Caco-2 (cell line): ENCODE measurements around the gene ETHE1. TPM values are rescaled to one million over a fixed set of nuclear protein-coding genes. Genes with fewer than 3 reads are reported as not detected.

Source experiments
- BruUV-seq: library from RNA; stranded (reverse); fragments of 400-500 nt; replicated peaks from 2 replicates; lab custom pipeline; 2021; lab: Mats Ljungman, UMichigan
- CTCF ChIA-PET: fragments of 300-600 bp; sonication (Branson Sonifier 250); formaldehyde crosslinking; loops from one replicate; lab custom pipeline; 2022; ENCODE audit warnings: antibody characterized with exemption; lab: Charles Lee
- POLR2A ChIA-PET: fragments of 300-600 bp; sonication (Branson Sonifier 250); formaldehyde crosslinking; loops from one replicate; lab custom pipeline; 2022; ENCODE audit warnings: antibody characterized with exemption; lab: Charles Lee
- DNase-seq, 2 experiments: peaks; one replicate each; pipeline versions ENCODE4 v3.0.0 to v3.0.0-alpha.2; 2020 to 2022
- H3K27me3 ChIP-seq: replicated peaks from 2 replicates; pipeline ENCODE4 v1.6.0; 2011; ENCODE audit warnings: low read length; ENCODE audit not compliant: control insufficient read depth, insufficient read depth
- H3K36me3 ChIP-seq: 2 replicates; pipeline ENCODE4 v1.5.1; 2011; ENCODE audit warnings: low read length; ENCODE audit not compliant: control insufficient read depth, insufficient read depth
- H3K4me1 ChIP-seq: fragments of 250-450 bp; sonication (Bioruptor Pico); 2 replicates; pipeline ENCODE4 v1.5.1; 2020; ENCODE audit warnings: mild to moderate bottlenecking
- H3K4me3 ChIP-seq: 2 replicates; pipeline ENCODE4 v1.5.1; 2011; ENCODE audit warnings: low read depth, mild to moderate bottlenecking, control low read depth, low read length
- H3K9me3 ChIP-seq: fragments of 250-450 bp; sonication (Bioruptor Pico); 2 replicates; pipeline ENCODE4 v1.5.1; 2020; ENCODE audit warnings: mild to moderate bottlenecking, moderate library complexity
- H3K27ac Mint-ChIP-seq: one replicate; pipeline ENCODE4 v1.8.0; 2022; ENCODE audit warnings: mixed read lengths; ENCODE audit not compliant: unreplicated experiment
- H3K27me3 Mint-ChIP-seq: one replicate; pipeline ENCODE4 v1.8.0; 2022; ENCODE audit warnings: mixed read lengths; ENCODE audit not compliant: insufficient read depth, unreplicated experiment
- H3K36me3 Mint-ChIP-seq: one replicate; pipeline ENCODE4 v1.8.0; 2022; ENCODE audit warnings: mild to moderate bottlenecking, mixed read lengths; ENCODE audit not compliant: insufficient read depth, unreplicated experiment
- H3K4me1 Mint-ChIP-seq: one replicate; pipeline ENCODE4 v1.8.0; 2022; ENCODE audit warnings: low read depth, mixed read lengths; ENCODE audit not compliant: unreplicated experiment
- H3K4me3 Mint-ChIP-seq: one replicate; pipeline ENCODE4 v1.8.0; 2022; ENCODE audit warnings: mild to moderate bottlenecking, moderate library complexity, mixed read lengths; ENCODE audit not compliant: unreplicated experiment
- H3K9me3 Mint-ChIP-seq: one replicate; pipeline ENCODE4 v1.8.0; 2022; ENCODE audit warnings: mixed read lengths; ENCODE audit not compliant: unreplicated experiment
- intact Hi-C: fragments of 100-400 bp; cut with micrococcal nuclease; formaldehyde crosslinking; loops from one replicate; pipeline ENCODE4 v1.10.0; 2022; ENCODE audit not compliant: unreplicated experiment
- total RNA-seq: library from RNA; stranded (reverse); gene quantifications from 2 replicates; pipeline ENCODE4 v1.2.3, GENCODE V29; 2022
- TF ChIP-seq, protein P1 (sequence below), 2 experiments: fragments of 200-600 bp in 1 of 2; IDR thresholded peaks; 1 replicate in 1 of 2; 2 replicates in 1 of 2; pipeline versions ENCODE4 v1.5.1 to v1.8.0; 2011 to 2022; ENCODE audit warnings: antibody characterized with exemption in 1 of 2, control low read depth in 1 of 2, inconsistent platforms in 1 of 2, low read depth in 1 of 2, low read length in 1 of 2, mild to moderate bottlenecking in 1 of 2, moderate library complexity in 1 of 2; ENCODE audit not compliant: insufficient read depth in 1 of 2, severe bottlenecking in 1 of 2, unreplicated experiment in 1 of 2

Gene ETHE1
- total RNA-seq, 1 experiment from 2014 or later = 39.6 TPM

DNA sequence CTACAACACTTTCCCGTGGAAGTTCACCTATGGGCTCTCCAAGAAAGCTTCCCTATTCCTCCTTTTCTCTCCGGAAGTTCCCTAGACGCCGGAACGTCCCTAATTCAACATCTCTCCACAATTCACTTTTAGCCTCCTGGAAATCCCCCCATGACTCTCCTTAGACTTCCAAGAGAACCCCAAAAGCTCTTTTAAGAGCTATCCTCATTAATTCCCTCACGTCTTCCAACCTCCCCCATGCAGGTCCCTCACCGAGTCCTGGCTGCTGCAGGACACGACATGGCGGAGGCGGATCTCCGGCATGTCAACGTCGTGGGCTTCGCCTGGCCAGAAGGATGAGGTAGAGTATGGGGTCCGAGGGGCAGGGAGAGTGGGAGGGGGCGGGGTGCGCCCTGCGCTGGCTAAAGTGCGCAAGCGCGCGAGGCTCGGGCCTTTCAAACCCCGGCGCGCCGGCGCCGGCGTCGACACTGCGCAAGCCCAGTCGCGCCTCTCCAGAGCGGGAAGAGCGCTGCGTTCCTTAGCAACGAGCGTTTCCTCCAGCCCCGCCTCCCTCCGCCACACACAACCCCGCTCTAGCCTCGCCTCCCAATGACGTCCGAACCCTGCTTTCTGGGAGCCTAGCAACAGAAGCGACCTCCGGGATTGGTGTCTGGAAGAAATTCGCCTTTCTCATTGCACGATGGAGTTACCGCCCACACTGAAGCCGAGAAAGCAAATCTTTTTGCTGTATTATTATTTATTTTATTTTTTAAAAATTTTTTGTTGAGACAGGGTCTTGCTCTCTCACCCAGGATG is 48.4 kb upstream of the ETHE1 start, which contains the start of the genes PINLYP and XRCC1:
PINLYP (plus strand) TSS at position 646 of the 795 bp plus-strand sequence. CDS start 1,391 bp downstream, outside the sequence.
XRCC1 (minus strand) TSS at position 372 of the 795 bp plus-strand sequence; CDS start at position 303, 69 bp downstream.
- Mint-ChIP-seq H3K4me1 (no peaks in the 10 kb centered on the region), H3K27me3 (peaks cover 10% of the 10 kb centered on the region), H3K36me3 (peaks cover 7% of the 10 kb centered on the region), H3K4me3 (peak within 1 kb of the TSS; percentile 95), H3K27ac (peak within 1 kb of the TSS; percentile 96), H3K9me3 (no peaks in the 10 kb centered on the region)
- Histone ChIP-seq H3K36me3 (no peaks in the 10 kb centered on the region), H3K27me3 (no peaks in the 10 kb centered on the region), H3K4me3 (peak within 1 kb of the TSS; percentile 92), H3K9me3 (no peaks in the 10 kb centered on the region), H3K4me1 (no peaks in the 10 kb centered on the region)
- ChIA-PET CTCF (interaction anchor here (1.0 to 1.4 kb wide), 3 partner anchors 19 to 21 kb away, joined by 4 to 6 read pairs (median 5); partner anchors contain the start of gene ZNF576), POLR2A (interaction anchor here (0.5 to 2.1 kb wide), 4 partner anchors 21 to 149 kb away, joined by 3 to 12 read pairs (median 3); partner anchors contain the start of genes IRGQ and ZNF576)
- TF ChIP-seq, protein P1, sequence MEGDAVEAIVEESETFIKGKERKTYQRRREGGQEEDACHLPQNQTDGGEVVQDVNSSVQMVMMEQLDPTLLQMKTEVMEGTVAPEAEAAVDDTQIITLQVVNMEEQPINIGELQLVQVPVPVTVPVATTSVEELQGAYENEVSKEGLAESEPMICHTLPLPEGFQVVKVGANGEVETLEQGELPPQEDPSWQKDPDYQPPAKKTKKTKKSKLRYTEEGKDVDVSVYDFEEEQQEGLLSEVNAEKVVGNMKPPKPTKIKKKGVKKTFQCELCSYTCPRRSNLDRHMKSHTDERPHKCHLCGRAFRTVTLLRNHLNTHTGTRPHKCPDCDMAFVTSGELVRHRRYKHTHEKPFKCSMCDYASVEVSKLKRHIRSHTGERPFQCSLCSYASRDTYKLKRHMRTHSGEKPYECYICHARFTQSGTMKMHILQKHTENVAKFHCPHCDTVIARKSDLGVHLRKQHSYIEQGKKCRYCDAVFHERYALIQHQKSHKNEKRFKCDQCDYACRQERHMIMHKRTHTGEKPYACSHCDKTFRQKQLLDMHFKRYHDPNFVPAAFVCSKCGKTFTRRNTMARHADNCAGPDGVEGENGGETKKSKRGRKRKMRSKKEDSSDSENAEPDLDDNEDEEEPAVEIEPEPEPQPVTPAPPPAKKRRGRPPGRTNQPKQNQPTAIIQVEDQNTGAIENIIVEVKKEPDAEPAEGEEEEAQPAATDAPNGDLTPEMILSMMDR (IDR thresholded peaks at IDR 0.05; ENCODE audit: insufficient read depth in 1 of 2, low read depth in 1 of 2, low read length in 1 of 2, severe bottlenecking in 1 of 2, unreplicated experiment in 1 of 2) = no peak
- intact Hi-C loops = loop anchor here (1.0 kb wide), 1 partner anchor 21 kb away; the partner anchor contains the start of genes IRGQ and ZNF576
- DNase-seq = peak; percentile 96 to 97
- BruUV-seq = no TSS peak

DNA sequence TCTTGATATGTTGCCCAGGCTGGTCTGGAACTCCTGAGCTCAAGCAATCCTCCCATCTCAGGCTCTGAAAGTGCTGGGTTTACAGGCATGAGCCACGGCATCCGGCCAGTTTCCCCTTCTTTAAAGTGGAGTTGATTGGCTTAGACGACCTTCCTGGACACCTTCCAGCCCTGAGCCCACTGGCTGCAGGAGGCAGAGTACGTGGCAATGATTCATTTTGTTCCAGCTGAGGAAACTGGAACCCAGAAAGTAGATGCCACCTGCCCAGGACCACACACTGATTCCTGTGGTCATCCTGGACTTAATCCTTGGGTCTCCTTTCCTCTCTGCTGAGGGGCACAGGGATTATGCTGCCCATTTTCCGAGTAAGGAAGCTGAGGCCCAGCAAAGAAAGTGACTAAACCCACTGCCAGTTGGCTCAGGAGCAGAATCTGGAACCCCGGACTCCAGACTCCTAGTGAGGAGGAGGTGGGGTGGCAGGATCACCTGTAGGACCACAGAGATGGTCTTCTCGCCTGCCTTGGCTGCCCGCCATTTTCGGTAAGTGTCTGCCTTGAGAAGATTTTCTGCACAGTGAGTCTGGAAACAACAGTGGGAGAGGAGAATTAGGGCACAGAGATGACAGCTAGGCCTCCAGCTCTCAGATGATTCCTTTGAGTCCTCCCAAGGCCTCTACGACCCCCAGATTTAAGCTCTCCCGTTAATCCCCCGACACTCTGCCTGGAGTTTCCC is 47.6 kb upstream of the ETHE1 start:
- H3K36me3 Mint-ChIP-seq = peaks cover 7% of the 10 kb centered on the region
- H3K4me1 Mint-ChIP-seq = no peaks in the 10 kb centered on the region
- CTCF ChIA-PET = interaction anchor here (1.0 to 1.4 kb wide), 3 partner anchors 19 to 22 kb away, joined by 4 to 6 read pairs (median 5); partner anchors contain the start of gene ZNF576
- no peaks in the 10 kb centered on the region for H3K36me3 ChIP-seq
- TSS peak; percentile 41 for BruUV-seq
- H3K4me3 Mint-ChIP-seq = peak overlapping the region; percentile 95
- DNase-seq = no peak
- POLR2A ChIA-PET = interaction anchor here (0.5 to 2.1 kb wide), 2 partner anchors 59 to 94 kb away, joined by 3 to 12 read pairs; no protein-coding TSS in a partner anchor
- no peaks in the 10 kb centered on the region for H3K27me3 ChIP-seq
- intact Hi-C loops = loop anchor here (1.0 kb wide), 1 partner anchor 22 kb away; the partner anchor contains the start of genes IRGQ and ZNF576
- H3K9me3 ChIP-seq = no peaks in the 10 kb centered on the region
- no peaks in the 10 kb centered on the region for H3K4me1 ChIP-seq
- H3K4me3 ChIP-seq = peak overlapping the region; percentile 92
- H3K27me3 Mint-ChIP-seq = peaks cover 10% of the 10 kb centered on the region
- H3K27ac Mint-ChIP-seq = peak overlapping the region; percentile 96
- TF ChIP-seq, protein P1 (IDR thresholded peaks at IDR 0.05; ENCODE audit: insufficient read depth in 1 of 2, low read depth in 1 of 2, low read length in 1 of 2, severe bottlenecking in 1 of 2, unreplicated experiment in 1 of 2) = no peak
- no peaks in the 10 kb centered on the region for H3K9me3 Mint-ChIP-seq

DNA sequence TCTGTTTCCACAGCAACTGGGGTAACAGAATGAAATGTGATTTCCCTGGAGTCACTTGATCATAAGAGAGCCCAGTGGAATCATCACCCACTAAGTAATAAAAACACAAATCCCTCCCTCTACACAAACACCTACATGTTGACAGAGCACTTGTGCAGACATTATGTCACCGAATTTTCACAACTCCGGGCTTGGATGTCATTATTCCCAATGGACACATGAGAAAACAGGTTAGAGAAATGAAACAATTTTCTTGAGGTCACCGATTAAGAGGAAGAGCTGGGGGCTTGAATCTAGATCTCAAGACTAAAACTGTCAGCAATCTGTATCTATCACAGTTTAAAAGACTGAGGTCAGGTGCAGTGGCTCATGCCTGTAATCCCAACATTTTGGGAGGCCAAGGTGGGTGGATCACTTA is 45.2 kb upstream of the ETHE1 start:
- peak overlapping the region; percentile 27 for H3K27ac Mint-ChIP-seq
- BruUV-seq = no TSS peak

More for the DNA sequence above, 45.2 kb upstream of the ETHE1 start:
- no peak for DNase-seq
- Histone ChIP-seq H3K9me3 (no peaks in the 10 kb centered on the region), H3K36me3 (no peaks in the 10 kb centered on the region), H3K27me3 (no peaks in the 10 kb centered on the region), H3K4me3 (no peak overlapping the region), H3K4me1 (no peaks in the 10 kb centered on the region)
- ChIA-PET POLR2A (no interaction called here), CTCF (interaction anchor here (1.1 kb wide), 1 partner anchor 17 kb away, joined by 3 read pairs; no protein-coding TSS in a partner anchor)
- H3K4me1 Mint-ChIP-seq = no peaks in the 10 kb centered on the region
- intact Hi-C loops = no loop called here
- H3K36me3 Mint-ChIP-seq = peaks cover 7% of the 10 kb centered on the region
- TF ChIP-seq, protein P1 (IDR thresholded peaks at IDR 0.05; ENCODE audit: insufficient read depth in 1 of 2, low read depth in 1 of 2, low read length in 1 of 2, severe bottlenecking in 1 of 2, unreplicated experiment in 1 of 2) = no peak
- H3K9me3 Mint-ChIP-seq = no peaks in the 10 kb centered on the region
- H3K4me3 Mint-ChIP-seq = no peak overlapping the region
- H3K27me3 Mint-ChIP-seq = peaks cover 2% of the 10 kb centered on the region
